HG02678 (cell line): ENCODE results near the gene MPZL1.

Source experiments
- ATAC-seq: cut with Tn5 transposase; IDR thresholded peaks from one replicate; pipeline ENCODE4 v1.9.1; 2021; ENCODE audit warnings: mild to moderate bottlenecking, moderate library complexity; ENCODE audit not compliant: unreplicated experiment

MPZL1 gene

DNA sequence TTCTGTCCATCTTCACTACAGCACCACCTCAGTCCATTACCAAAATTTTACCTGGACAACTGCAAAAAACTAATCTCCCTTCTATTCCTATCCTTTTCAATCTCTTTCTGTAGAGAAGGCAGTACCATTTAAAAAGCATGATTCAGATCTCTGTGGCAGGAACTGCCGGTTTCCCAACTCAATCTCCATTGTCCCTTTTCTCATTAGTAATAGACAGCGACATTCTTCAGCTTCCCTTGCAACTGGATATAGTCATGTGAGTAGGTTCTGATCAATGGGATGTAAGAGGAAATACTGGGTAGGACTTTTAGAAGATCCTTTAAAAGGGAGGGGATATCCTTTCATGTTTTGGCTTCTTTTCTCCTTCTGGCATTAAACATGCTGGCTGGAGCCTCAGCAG lies 117.2 kb downstream of the MPZL1 start:
- no peak for ATAC-seq
